Measurements from ENCODE around the gene DDX31. TPM values are rescaled to one million over a fixed set of nuclear protein-coding genes. Genes with fewer than 3 reads are reported as not detected.

Gene DDX31
- total RNA-seq, 4 donors from 2014 or later = 16.9 to 24.1 (median 18.6) TPM

GRCh38 chr9:132631685-132632084, 38.1 kb downstream of the DDX31 start:
- peak in 1 of 2 donors; percentile 58 for DNase-seq (ENCODE audit: low spot score in 2 of 2)
- H3K4me3 ChIP-seq (ENCODE audit: low read depth, poor library complexity, severe bottlenecking) = no peak overlapping the region
- TF ChIP-seq POLR2A (IDR thresholded peaks at IDR 0.05) = no peak
- 84 to 86% methylated on average over 7 of the region's 7 CpGs for WGBS, 2 donors
- intact Hi-C loops (cut with DNase I; ENCODE audit: low total_unique reads) = no loop called here

GRCh38 chr9:132631280-132631679, 38.5 kb downstream of the DDX31 start:
- no peak overlapping the region for H3K4me3 ChIP-seq (ENCODE audit: low read depth, poor library complexity, severe bottlenecking)
- TF ChIP-seq CTCF (IDR thresholded peaks at IDR 0.05) (no peak), POLR2A (IDR thresholded peaks at IDR 0.05) (no peak)
- intact Hi-C loops (cut with DNase I; ENCODE audit: low total_unique reads) = no loop called here
- WGBS, 2 donors = 85% methylated on average over 5 of the region's 5 CpGs
- DNase-seq (ENCODE audit: low spot score in 2 of 2) = no peak

- intact Hi-C loops (cut with DNase I; ENCODE audit: low total_unique reads) = no loop called here
- WGBS, 2 donors = 61 to 65% methylated on average over 3 of the region's 3 CpGs
- DNase-seq (ENCODE audit: low spot score in 2 of 2) = peak in 1 of 2 donors; percentile 34
- no peak for TF ChIP-seq POLR2A (IDR thresholded peaks at IDR 0.05)
- TF ChIP-seq CTCF (IDR thresholded peaks at IDR 0.05) = no peak
- H3K4me3 ChIP-seq (ENCODE audit: low read depth, poor library complexity, severe bottlenecking) = no peak overlapping the region
These were observed 39.0 kb downstream of the DDX31 start for GRCh38 chr9:132630811-132631210.

GRCh38 chr9:132630116-132630515, 39.7 kb downstream of the DDX31 start:
- 83 to 90% methylated on average over 9 of the region's 9 CpGs for WGBS, 2 donors
- H3K4me3 ChIP-seq (ENCODE audit: low read depth, poor library complexity, severe bottlenecking) = no peak overlapping the region
- TF ChIP-seq POLR2A (IDR thresholded peaks at IDR 0.05) (no peak), CTCF (IDR thresholded peaks at IDR 0.05) (no peak)
- peak in 1 of 2 donors; percentile 29 for DNase-seq (ENCODE audit: low spot score in 2 of 2)
- intact Hi-C loops (cut with DNase I; ENCODE audit: low total_unique reads) = no loop called here

- intact Hi-C loops (cut with DNase I; ENCODE audit: low total_unique reads) = no loop called here
- TF ChIP-seq POLR2A (IDR thresholded peaks at IDR 0.05) (no peak), CTCF (IDR thresholded peaks at IDR 0.05) (no peak)
- DNase-seq (ENCODE audit: low spot score in 2 of 2) = peak in 1 of 2 donors; percentile 46
- 95 to 99% methylated on average over 8 of the region's 8 CpGs for WGBS, 2 donors
- no peak overlapping the region for H3K4me3 ChIP-seq (ENCODE audit: low read depth, poor library complexity, severe bottlenecking)
These were observed 41.0 kb downstream of the DDX31 start for GRCh38 chr9:132628746-132629145.

GRCh38 chr9:132627594-132627993, 42.2 kb downstream of the DDX31 start:
- intact Hi-C loops (cut with DNase I; ENCODE audit: low total_unique reads) = no loop called here
- H3K4me3 ChIP-seq (ENCODE audit: low read depth, poor library complexity, severe bottlenecking) = no peak overlapping the region
- TF ChIP-seq CTCF (IDR thresholded peaks at IDR 0.05) (no peak), POLR2A (IDR thresholded peaks at IDR 0.05) (no peak)

More at GRCh38 chr9:132627594-132627993, 42.2 kb downstream of the DDX31 start:
- DNase-seq (ENCODE audit: low spot score in 2 of 2) = no peak
- 88 to 92% methylated on average over 11 of the region's 11 CpGs for WGBS, 2 donors

All from lower leg skin (tissue), 4 donors.